Measurements from ENCODE around the gene FBN1.

Gene FBN1

DNA sequence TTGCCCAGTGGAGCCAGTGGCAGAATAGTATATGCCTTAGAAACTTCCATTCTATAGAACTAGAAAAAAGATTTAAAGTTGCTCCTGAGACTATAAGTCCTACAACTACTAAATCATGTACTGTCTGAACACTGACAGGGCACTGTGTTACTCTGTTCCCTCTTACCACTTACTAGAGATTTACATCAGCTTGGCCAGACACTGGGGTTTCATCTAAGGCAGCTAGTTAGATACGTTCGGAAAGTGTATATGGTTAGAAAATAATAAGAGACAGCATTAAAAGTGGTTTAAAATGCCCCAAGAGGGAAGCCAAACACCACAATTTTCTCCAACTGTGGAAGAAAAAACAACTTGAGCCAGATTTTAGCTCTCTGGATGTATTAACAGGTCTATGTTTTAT is 97.1 kb downstream of the FBN1 start:
- Histone ChIP-seq H3K14ac (ENCODE audit: low read length) (no peak overlapping the region), H3K4ac (ENCODE audit: low read length) (no peak overlapping the region), H2BK120ac (ENCODE audit: low read depth, low read length) (no peak overlapping the region), H2AFZ (ENCODE audit: low read length) (no peak overlapping the region), H3K4me3 (ENCODE audit: low read length in 2 of 2) (no peak overlapping the region), H2AK5ac (ENCODE audit: low read depth, low read length) (no peak overlapping the region), H3K9ac (ENCODE audit: low read depth, low read length, poor library complexity) (no peak overlapping the region), H3K9me3 (replicated peaks in 1 of 2; ENCODE audit: control insufficient read depth in 2 of 2, insufficient read depth in 1 of 2, low read depth in 1 of 2, low read length in 2 of 2) (no peaks in the 10 kb centered on the region), H3K4me1 (ENCODE audit: control insufficient read depth in 2 of 2, insufficient read depth in 1 of 2, low read depth in 1 of 2, low read length in 2 of 2) (peaks cover 0 to 5% of the 10 kb centered on the region in 2 donors), H2BK15ac (ENCODE audit: low read length) (no peak overlapping the region), H3K18ac (ENCODE audit: low read length) (no peak overlapping the region), H4K91ac (ENCODE audit: low read depth, low read length, poor library complexity) (no peak overlapping the region), H3K23ac (ENCODE audit: low read depth, low read length, poor library complexity) (no peak overlapping the region), H3K27me3 (ENCODE audit: control insufficient read depth in 3 of 3, insufficient read depth in 3 of 3, low read depth in 1 of 3, low read length in 3 of 3) (no peaks in the 10 kb centered on the region), H2BK12ac (ENCODE audit: low read length) (no peak overlapping the region), H3K79me1 (ENCODE audit: low read depth, low read length) (no peaks in the 10 kb centered on the region), H3K36me3 (replicated peaks in 1 of 2; ENCODE audit: control insufficient read depth in 2 of 2, insufficient read depth in 2 of 2, low read length in 2 of 2) (no peaks in the 10 kb centered on the region), H4K8ac (ENCODE audit: low read depth, low read length) (no peak overlapping the region), H2BK5ac (ENCODE audit: low read length) (no peak overlapping the region), H3K27ac (replicated peaks; ENCODE audit: low read length) (no peak overlapping the region), H3K4me2 (ENCODE audit: insufficient read depth, low read length, poor library complexity, severe bottlenecking) (no peak overlapping the region)
- no CpG with 5 or more reads among the region's 2 CpGs for WGBS, 2 donors (ENCODE audit: extremely low coverage in 2 of 2, insufficient read length in 2 of 2, insufficient replicate concordance in 1 of 2)
- DNase-seq (ENCODE audit: low spot score): no peak

DNA sequence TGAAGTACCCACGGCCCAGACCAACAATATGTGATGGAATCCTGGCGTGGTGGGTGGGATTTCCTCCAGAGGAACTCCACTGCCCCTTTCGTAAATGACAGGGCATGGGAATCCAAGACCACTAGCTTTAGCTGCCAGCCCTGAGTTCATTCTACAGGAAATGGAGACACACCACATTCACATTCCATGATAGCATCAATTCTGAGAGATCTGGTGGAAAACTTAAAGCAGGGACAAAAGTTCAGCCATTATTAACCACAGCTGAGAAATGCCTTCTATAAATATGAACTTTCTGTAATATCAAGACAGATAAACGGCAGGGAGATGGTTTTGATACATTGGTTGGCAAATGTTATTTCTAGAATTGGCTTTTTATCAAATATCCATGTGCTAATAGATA is 98.2 kb downstream of the FBN1 start:
- Histone ChIP-seq H3K9ac (ENCODE audit: low read depth, low read length, poor library complexity) (no peak overlapping the region), H4K8ac (ENCODE audit: low read depth, low read length) (no peak overlapping the region), H3K27ac (replicated peaks; ENCODE audit: low read length) (no peak overlapping the region), H3K14ac (ENCODE audit: low read length) (no peak overlapping the region), H3K27me3 (ENCODE audit: control insufficient read depth in 3 of 3, insufficient read depth in 3 of 3, low read depth in 1 of 3, low read length in 3 of 3) (no peaks in the 10 kb centered on the region), H2BK120ac (ENCODE audit: low read depth, low read length) (no peak overlapping the region), H3K4me2 (ENCODE audit: insufficient read depth, low read length, poor library complexity, severe bottlenecking) (no peak overlapping the region), H3K4ac (ENCODE audit: low read length) (no peak overlapping the region), H2AFZ (ENCODE audit: low read length) (no peak overlapping the region), H2BK12ac (ENCODE audit: low read length) (no peak overlapping the region), H3K4me1 (ENCODE audit: control insufficient read depth in 2 of 2, insufficient read depth in 1 of 2, low read depth in 1 of 2, low read length in 2 of 2) (peaks cover 0 to 5% of the 10 kb centered on the region in 2 donors), H3K4me3 (ENCODE audit: low read length in 2 of 2) (no peak overlapping the region), H2BK5ac (ENCODE audit: low read length) (no peak overlapping the region), H3K9me3 (replicated peaks in 1 of 2; ENCODE audit: control insufficient read depth in 2 of 2, insufficient read depth in 1 of 2, low read depth in 1 of 2, low read length in 2 of 2) (no peaks in the 10 kb centered on the region), H3K23ac (ENCODE audit: low read depth, low read length, poor library complexity) (no peak overlapping the region), H3K18ac (ENCODE audit: low read length) (no peak overlapping the region), H2BK15ac (ENCODE audit: low read length) (no peak overlapping the region), H3K79me1 (ENCODE audit: low read depth, low read length) (no peaks in the 10 kb centered on the region), H3K36me3 (replicated peaks in 1 of 2; ENCODE audit: control insufficient read depth in 2 of 2, insufficient read depth in 2 of 2, low read length in 2 of 2) (no peaks in the 10 kb centered on the region), H2AK5ac (ENCODE audit: low read depth, low read length) (no peak overlapping the region), H4K91ac (ENCODE audit: low read depth, low read length, poor library complexity) (no peak overlapping the region)
- no CpG with 5 or more reads among the region's 4 CpGs for WGBS, 2 donors (ENCODE audit: extremely low coverage in 2 of 2, insufficient read length in 2 of 2, insufficient replicate concordance in 1 of 2)
- DNase-seq (ENCODE audit: low spot score): no peak

GRCh38 chr15:48546296-48546695 is 99.2 kb downstream of the FBN1 start:
- Histone ChIP-seq H3K4ac (ENCODE audit: low read length) (no peak overlapping the region), H4K91ac (ENCODE audit: low read depth, low read length, poor library complexity) (no peak overlapping the region), H2AFZ (ENCODE audit: low read length) (no peak overlapping the region), H3K27me3 (ENCODE audit: control insufficient read depth in 3 of 3, insufficient read depth in 3 of 3, low read depth in 1 of 3, low read length in 3 of 3) (no peaks in the 10 kb centered on the region), H2BK12ac (ENCODE audit: low read length) (no peak overlapping the region), H3K4me3 (ENCODE audit: low read length in 2 of 2) (no peak overlapping the region), H2BK15ac (ENCODE audit: low read length) (no peak overlapping the region), H2AK5ac (ENCODE audit: low read depth, low read length) (no peak overlapping the region), H3K79me1 (ENCODE audit: low read depth, low read length) (no peaks in the 10 kb centered on the region), H2BK120ac (ENCODE audit: low read depth, low read length) (no peak overlapping the region), H3K14ac (ENCODE audit: low read length) (no peak overlapping the region), H3K9ac (ENCODE audit: low read depth, low read length, poor library complexity) (no peak overlapping the region), H3K36me3 (replicated peaks in 1 of 2; ENCODE audit: control insufficient read depth in 2 of 2, insufficient read depth in 2 of 2, low read length in 2 of 2) (no peaks in the 10 kb centered on the region), H4K8ac (ENCODE audit: low read depth, low read length) (no peak overlapping the region), H3K27ac (replicated peaks; ENCODE audit: low read length) (no peak overlapping the region), H3K4me1 (ENCODE audit: control insufficient read depth in 2 of 2, insufficient read depth in 1 of 2, low read depth in 1 of 2, low read length in 2 of 2) (peaks cover 0 to 5% of the 10 kb centered on the region in 2 donors), H2BK5ac (ENCODE audit: low read length) (no peak overlapping the region), H3K4me2 (ENCODE audit: insufficient read depth, low read length, poor library complexity, severe bottlenecking) (no peak overlapping the region), H3K18ac (ENCODE audit: low read length) (no peak overlapping the region), H3K23ac (ENCODE audit: low read depth, low read length, poor library complexity) (no peak overlapping the region), H3K9me3 (replicated peaks in 1 of 2; ENCODE audit: control insufficient read depth in 2 of 2, insufficient read depth in 1 of 2, low read depth in 1 of 2, low read length in 2 of 2) (no peaks in the 10 kb centered on the region)
- no peak for DNase-seq (ENCODE audit: low spot score)
- no CpG with 5 or more reads among the region's 3 CpGs for WGBS, 2 donors (ENCODE audit: extremely low coverage in 2 of 2, insufficient read length in 2 of 2, insufficient replicate concordance in 1 of 2)

GRCh38 chr15:48544778-48545177 is 100.7 kb downstream of the FBN1 start:
- H3K4me1 ChIP-seq (ENCODE audit: control insufficient read depth in 2 of 2, insufficient read depth in 1 of 2, low read depth in 1 of 2, low read length in 2 of 2): no peaks in the 10 kb centered on the region
- H3K9me3 ChIP-seq (replicated peaks in 1 of 2; ENCODE audit: control insufficient read depth in 2 of 2, insufficient read depth in 1 of 2, low read depth in 1 of 2, low read length in 2 of 2): no peaks in the 10 kb centered on the region
- no peak overlapping the region for H2AFZ ChIP-seq (ENCODE audit: low read length)
- H2BK12ac ChIP-seq (ENCODE audit: low read length): no peak overlapping the region
- H2BK15ac ChIP-seq (ENCODE audit: low read length): no peak overlapping the region
- no peak overlapping the region for H2AK5ac ChIP-seq (ENCODE audit: low read depth, low read length)
- DNase-seq (ENCODE audit: low spot score): no peak
- H3K27me3 ChIP-seq (ENCODE audit: control insufficient read depth in 3 of 3, insufficient read depth in 3 of 3, low read depth in 1 of 3, low read length in 3 of 3): no peaks in the 10 kb centered on the region
- no peak overlapping the region for H3K27ac ChIP-seq (replicated peaks; ENCODE audit: low read length)
- H3K9ac ChIP-seq (ENCODE audit: low read depth, low read length, poor library complexity): no peak overlapping the region
- H3K23ac ChIP-seq (ENCODE audit: low read depth, low read length, poor library complexity): no peak overlapping the region
- no peak overlapping the region for H2BK120ac ChIP-seq (ENCODE audit: low read depth, low read length)
- H3K4me3 ChIP-seq (ENCODE audit: low read length in 2 of 2): no peak overlapping the region
- H3K79me1 ChIP-seq (ENCODE audit: low read depth, low read length): no peaks in the 10 kb centered on the region
- no peak overlapping the region for H3K14ac ChIP-seq (ENCODE audit: low read length)
- H3K36me3 ChIP-seq (replicated peaks in 1 of 2; ENCODE audit: control insufficient read depth in 2 of 2, insufficient read depth in 2 of 2, low read length in 2 of 2): no peaks in the 10 kb centered on the region
- H3K18ac ChIP-seq (ENCODE audit: low read length): no peak overlapping the region
- no peak overlapping the region for H2BK5ac ChIP-seq (ENCODE audit: low read length)
- no peak overlapping the region for H3K4me2 ChIP-seq (ENCODE audit: insufficient read depth, low read length, poor library complexity, severe bottlenecking)
- H3K4ac ChIP-seq (ENCODE audit: low read length): no peak overlapping the region
- WGBS, 2 donors (ENCODE audit: extremely low coverage in 2 of 2, insufficient read length in 2 of 2, insufficient replicate concordance in 1 of 2): no CpG with 5 or more reads among the region's 2 CpGs
- no peak overlapping the region for H4K8ac ChIP-seq (ENCODE audit: low read depth, low read length)
- H4K91ac ChIP-seq (ENCODE audit: low read depth, low read length, poor library complexity): no peak overlapping the region
